Cardiac fibroblast (primary cell): ENCODE results near the gene ANGEL1.

Source experiments
- DNase-seq, 2 donors: peaks; one replicate each; pipeline versions ENCODE4 v3.0.0 to v3.0.0-alpha.2; 2010; ENCODE audit warnings: low read depth in 2 of 2
- H3K4me3 ChIP-seq, 2 donors: replicated peaks in 1 of 2; 1 replicate in 1 of 2; 2 replicates in 1 of 2; pipeline ENCODE4 v1.5.1; 2011; ENCODE audit warnings: low read depth in 2 of 2, low read length in 2 of 2, mild to moderate bottlenecking in 2 of 2, moderate library complexity in 1 of 2
- CTCF ChIP-seq: IDR thresholded peaks from one replicate; pipeline ENCODE4 v1.5.1; 2011; ENCODE audit warnings: low read depth, mild to moderate bottlenecking, low read length, inconsistent platforms

ANGEL1 gene

GRCh38 chr14:76812422-76813383 is at the start of gene ANGEL1:
ANGEL1 (minus strand) TSS chr14:76812882; CDS start chr14:76812827, 55 bp downstream.
- H3K4me3 ChIP-seq: peak within 1 kb of the TSS; percentile 82 to 83
- peak; percentile 96 to 97 for DNase-seq
- TF ChIP-seq CTCF: no peak

GRCh38 chr14:76861574-76862255 is 49.0 kb upstream of the ANGEL1 start:
- TF ChIP-seq CTCF: no peak
- H3K4me3 ChIP-seq: no peak overlapping the region
- DNase-seq: no peak

- no peak overlapping the region for H3K4me3 ChIP-seq
- DNase-seq: no peak
- no peak for TF ChIP-seq CTCF
Measured at GRCh38 chr14:76856769-76857168, 44.1 kb upstream of the ANGEL1 start.

- H3K4me3 ChIP-seq: no peak overlapping the region
- no peak for DNase-seq
- TF ChIP-seq CTCF: no peak
Measured at GRCh38 chr14:76855066-76855465, 42.4 kb upstream of the ANGEL1 start.

GRCh38 chr14:76848879-76849278 is 36.2 kb upstream of the ANGEL1 start:
- no peak for TF ChIP-seq CTCF
- no peak overlapping the region for H3K4me3 ChIP-seq

GRCh38 chr14:76846331-76847047 is 33.8 kb upstream of the ANGEL1 start:
- H3K4me3 ChIP-seq: no peak overlapping the region
- no peak for DNase-seq
- no peak for TF ChIP-seq CTCF

More at GRCh38 chr14:76848879-76849278, 36.2 kb upstream of the ANGEL1 start:
- DNase-seq: no peak
